Coronary artery (tissue), 2 donors: Measurements from ENCODE around the gene EME2.

Experiments
- DNase-seq: peaks from one replicate; pipeline ENCODE4 v3.0.0-alpha.2; 2017; ENCODE audit warnings: low spot score
- H3K27ac ChIP-seq, 2 donors: fragments of 200-600 bp; sonication (generic); one replicate each; pipeline ENCODE4 v1.5.1; 2016 to 2019
- H3K4me3 ChIP-seq: fragments of 200-600 bp; sonication (generic); 2 replicates; pipeline ENCODE4 v1.5.1; 2016; ENCODE audit warnings: mild to moderate bottlenecking, moderate library complexity
- TF ChIP-seq, protein P1 (sequence below): fragments of 200-600 bp; sonication (generic); IDR thresholded peaks from one replicate; pipeline ENCODE4 v1.5.1; 2019; ENCODE audit warnings: antibody characterized with exemption

EME2 gene

DNA sequence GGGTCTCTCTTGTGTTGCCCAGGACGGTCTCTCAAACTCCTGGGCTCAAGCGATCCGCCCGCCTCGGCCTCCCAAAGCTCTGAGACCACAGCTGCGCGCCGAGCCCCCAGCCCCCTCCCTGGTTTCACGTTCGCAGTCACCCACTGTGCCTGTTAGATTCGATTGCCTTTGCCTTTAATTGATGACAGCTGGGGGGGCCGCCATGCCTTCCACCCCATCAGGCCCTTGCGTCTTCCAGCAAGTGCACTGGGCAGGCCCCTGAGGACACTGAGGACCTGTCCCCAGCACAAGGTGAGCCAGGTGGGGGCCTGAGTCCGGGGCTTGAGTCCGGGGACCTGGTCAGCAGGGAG is 17.6 kb downstream of the EME2 start:
- Histone ChIP-seq H3K4me3 (no peak overlapping the region), H3K27ac (no peak overlapping the region)
- TF ChIP-seq, protein P1, sequence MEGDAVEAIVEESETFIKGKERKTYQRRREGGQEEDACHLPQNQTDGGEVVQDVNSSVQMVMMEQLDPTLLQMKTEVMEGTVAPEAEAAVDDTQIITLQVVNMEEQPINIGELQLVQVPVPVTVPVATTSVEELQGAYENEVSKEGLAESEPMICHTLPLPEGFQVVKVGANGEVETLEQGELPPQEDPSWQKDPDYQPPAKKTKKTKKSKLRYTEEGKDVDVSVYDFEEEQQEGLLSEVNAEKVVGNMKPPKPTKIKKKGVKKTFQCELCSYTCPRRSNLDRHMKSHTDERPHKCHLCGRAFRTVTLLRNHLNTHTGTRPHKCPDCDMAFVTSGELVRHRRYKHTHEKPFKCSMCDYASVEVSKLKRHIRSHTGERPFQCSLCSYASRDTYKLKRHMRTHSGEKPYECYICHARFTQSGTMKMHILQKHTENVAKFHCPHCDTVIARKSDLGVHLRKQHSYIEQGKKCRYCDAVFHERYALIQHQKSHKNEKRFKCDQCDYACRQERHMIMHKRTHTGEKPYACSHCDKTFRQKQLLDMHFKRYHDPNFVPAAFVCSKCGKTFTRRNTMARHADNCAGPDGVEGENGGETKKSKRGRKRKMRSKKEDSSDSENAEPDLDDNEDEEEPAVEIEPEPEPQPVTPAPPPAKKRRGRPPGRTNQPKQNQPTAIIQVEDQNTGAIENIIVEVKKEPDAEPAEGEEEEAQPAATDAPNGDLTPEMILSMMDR: no peak
- no peak for DNase-seq

DNA sequence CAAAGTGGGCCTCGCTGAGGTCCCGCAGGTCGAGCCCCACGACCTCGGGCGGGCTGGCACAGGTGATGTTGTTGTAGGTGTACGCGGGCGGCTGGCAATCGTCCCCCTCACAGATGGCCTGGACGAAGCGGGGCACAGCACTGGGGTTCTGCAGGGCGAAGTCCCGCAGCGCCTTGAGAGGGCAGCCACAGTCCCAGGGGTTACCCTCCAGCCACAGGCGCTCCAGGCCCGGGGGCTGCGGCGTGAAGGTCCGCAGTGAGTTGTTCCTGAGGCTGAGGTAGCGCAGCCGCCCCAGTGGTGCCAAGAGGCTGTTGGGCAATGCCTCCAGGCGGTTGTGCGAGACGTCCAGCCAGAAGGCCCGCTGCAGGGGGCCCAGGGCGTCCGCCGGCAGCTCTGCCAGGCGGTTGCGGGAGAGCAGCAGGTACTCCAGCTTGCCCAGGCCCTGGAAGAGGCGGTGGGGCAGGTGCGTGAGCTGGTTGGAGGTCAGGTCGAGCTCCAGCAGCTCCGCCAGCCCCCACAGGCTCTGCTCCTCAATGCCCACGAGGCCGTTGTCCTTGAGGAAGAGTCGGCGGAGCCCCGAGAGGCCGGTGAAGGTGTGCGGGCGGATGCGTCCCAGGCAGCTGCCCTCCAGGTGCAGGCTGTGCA is 18.1 kb downstream of the EME2 start:
- no peak overlapping the region for H3K4me3 ChIP-seq
- H3K27ac ChIP-seq: no peak overlapping the region
- no peak for DNase-seq
- TF ChIP-seq, protein P1: no peak

DNA sequence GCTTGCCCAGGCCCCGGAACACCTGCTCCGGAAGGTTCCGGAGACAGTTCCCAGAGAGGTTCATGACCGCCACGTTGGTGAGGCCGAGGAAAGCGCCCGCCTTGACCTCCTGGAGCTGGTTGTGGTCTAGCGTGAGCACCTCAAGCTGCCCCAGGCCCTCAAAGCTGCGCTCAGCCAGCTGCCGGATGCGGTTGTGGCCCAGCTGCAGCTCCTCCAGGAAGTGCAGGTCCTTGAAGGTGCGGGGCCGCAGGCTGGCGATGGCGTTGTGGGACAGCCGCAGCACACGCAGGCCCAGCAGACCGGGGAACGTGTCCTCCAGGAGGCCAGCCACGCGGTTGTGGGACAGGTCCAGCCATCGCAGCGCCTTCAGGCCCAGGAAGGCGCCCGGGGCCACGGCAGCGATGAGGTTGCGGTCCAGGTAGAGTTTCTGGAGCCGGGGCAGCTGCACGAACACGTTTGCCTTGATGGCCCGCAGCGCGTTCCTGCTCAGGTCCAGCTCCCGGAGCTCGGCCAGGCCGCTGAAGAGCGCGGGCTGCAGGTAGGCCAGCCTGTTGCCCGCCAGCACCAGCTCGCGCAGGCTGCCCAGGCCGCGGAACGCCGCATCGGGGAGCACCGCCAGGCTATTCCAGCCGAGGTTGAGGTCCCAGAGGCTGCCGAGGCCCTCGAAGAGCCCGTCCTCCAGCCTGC is 18.8 kb downstream of the EME2 start:
- Histone ChIP-seq H3K27ac (no peak overlapping the region), H3K4me3 (no peak overlapping the region)
- TF ChIP-seq, protein P1: no peak
- no peak for DNase-seq

DNA sequence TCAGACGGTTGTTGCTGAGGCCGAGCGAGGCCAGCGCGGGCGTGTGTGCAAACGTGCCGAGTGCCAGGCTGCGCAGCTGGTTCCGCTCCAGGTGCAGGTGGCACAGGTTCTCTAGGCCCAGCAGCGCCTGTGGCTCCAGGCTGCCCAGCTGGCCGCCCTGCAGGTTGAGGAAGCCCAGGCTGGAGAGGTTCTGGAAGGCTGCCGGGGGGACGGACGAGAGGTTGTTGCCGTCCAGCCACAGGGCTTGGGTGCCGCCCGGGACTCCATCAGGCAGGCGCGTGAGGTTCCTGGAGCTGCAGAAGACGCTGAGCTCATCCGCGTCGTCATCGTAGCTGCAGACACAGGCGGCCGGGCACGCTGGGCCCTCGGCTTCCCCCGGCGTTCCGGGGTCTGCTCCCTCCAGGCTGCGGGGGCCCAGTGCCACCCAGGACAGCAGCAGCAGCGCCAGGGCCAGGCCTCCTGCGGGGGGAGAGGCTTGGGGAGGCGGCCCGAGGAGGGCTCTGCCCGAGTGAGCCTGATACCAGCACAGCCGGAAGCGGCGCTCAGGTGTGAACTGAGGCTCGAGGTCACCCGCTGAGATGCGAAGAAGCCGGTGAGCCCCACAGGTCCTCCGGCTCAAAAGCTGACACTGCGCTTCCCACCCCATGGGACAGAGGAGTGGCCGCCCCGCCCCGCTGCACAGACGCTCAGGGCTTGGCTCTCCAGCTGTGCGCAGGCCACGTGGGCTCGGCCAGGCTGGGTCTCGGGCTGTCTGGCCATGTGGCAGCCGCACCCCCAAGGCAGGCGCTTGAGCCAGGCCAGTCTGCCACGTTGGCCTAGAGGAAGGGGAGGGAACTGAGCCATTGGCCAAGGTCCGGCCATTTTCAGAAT is 19.6 kb downstream of the EME2 start:
- H3K27ac ChIP-seq: no peak overlapping the region
- DNase-seq: no peak
- TF ChIP-seq, protein P1: no peak
- H3K4me3 ChIP-seq: no peak overlapping the region

DNA sequence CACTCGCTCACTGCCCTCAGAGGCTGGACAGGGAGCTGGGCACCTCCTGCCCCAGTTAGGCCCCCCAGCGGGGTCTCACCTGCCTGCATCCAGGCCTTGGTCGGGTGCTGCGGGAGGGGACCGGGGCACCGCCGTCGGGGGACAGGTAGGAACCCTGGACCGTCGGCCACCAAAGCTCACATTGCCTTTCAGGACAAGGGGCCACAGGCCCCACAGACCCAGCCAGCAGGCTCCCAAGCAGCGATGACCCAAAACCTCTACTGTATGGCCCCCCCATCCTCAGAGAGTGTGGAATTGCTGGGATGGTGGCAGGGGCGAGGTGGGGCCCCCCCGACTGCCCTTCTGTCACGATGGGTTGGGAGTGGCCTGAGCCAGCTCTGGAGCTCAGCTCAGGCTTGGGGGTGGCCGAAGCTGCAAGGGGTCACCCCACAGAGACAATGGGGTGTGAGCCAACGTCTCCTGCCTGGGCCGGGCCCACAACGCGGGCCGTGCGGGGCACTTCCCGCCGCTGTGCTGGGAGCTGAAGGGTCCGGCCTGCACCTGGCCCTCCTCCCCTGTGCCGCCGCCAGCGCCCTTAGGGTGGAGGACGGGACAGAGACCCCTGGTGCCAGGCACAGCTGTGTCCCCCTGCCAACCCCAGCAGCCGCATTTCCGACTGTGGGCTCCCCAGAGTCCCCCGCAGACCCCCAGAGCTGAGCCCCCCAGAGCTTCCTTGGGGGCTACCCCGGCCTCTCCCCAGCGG is 20.4 kb downstream of the EME2 start:
- DNase-seq: no peak
- TF ChIP-seq, protein P1: no peak
- H3K27ac ChIP-seq: no peak overlapping the region
- no peak overlapping the region for H3K4me3 ChIP-seq

DNA sequence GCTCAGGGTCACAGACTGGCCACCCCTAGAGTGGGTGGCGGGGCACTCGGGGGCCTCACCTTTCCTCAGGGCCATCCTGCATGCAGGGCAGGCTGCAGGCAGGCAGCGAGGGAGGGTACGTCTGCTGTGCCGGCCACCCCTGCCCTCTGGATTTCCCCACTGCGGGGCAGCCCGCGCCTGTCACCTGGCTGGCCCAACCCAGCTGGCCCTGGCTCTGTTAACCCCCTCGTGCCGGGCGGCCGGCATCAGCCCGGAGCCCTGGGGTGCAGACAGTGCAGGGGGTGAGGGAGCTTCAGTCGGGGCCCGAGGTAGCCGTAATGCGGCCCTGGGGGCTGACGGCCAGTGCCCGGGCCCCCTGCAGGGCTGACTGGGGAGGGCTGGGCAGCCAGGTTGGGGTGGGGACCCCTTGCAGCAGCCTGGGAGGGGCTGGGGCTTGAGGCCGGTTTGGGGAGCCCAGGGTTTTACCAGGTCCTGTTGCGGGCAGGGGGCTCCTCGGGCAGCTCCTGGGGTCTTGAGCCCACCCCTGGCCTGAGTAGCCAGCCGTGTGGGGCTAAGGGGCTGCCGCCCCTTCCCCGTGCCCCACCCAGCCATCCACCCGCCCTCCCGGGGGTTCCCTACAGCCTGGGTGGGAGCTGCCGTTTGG is 21.1 kb downstream of the EME2 start, which contains the start of gene IGFALS:
TSS of gene IGFALS (minus strand) at position 128 of the 643 bp plus-strand sequence. CDS start at position 75, 53 bp downstream.
- Histone ChIP-seq H3K27ac (no peak within 1 kb of the TSS), H3K4me3 (no peak within 1 kb of the TSS)
- no peak for DNase-seq
- TF ChIP-seq, protein P1: no peak
